Esophagus squamous epithelium (tissue), 4 donors: ENCODE data around the gene CCDC192.

ENCODE experiments used
- CTCF ChIP-seq, 6 experiments: fragments of 450-650 bp in 4 of 6; fragments of 200-600 bp in 2 of 6; sonication (generic) in 2 of 6; IDR thresholded peaks; one replicate each; pipeline ENCODE4 v1.5.1; 2016 to 2019; ENCODE audit warnings: antibody characterized with exemption in 6 of 6, mild to moderate bottlenecking in 4 of 6, moderate library complexity in 4 of 6
- POLR2A ChIP-seq, 4 donors: fragments of 450-650 bp; IDR thresholded peaks; one replicate each; pipeline ENCODE4 v1.6.1; 2017; ENCODE audit warnings: antibody characterized with exemption in 4 of 4, mild to moderate bottlenecking in 4 of 4, moderate library complexity in 3 of 4

GRCh38 chr5:127924606-127925005 lies 221.4 kb downstream of the CCDC192 start:
- no peak for TF ChIP-seq CTCF (IDR thresholded peaks at IDR 0.05)
- no peak for TF ChIP-seq POLR2A (IDR thresholded peaks at IDR 0.05)
